ENCODE measurements around the gene LYPD4.

The LYPD4 gene

DNA sequence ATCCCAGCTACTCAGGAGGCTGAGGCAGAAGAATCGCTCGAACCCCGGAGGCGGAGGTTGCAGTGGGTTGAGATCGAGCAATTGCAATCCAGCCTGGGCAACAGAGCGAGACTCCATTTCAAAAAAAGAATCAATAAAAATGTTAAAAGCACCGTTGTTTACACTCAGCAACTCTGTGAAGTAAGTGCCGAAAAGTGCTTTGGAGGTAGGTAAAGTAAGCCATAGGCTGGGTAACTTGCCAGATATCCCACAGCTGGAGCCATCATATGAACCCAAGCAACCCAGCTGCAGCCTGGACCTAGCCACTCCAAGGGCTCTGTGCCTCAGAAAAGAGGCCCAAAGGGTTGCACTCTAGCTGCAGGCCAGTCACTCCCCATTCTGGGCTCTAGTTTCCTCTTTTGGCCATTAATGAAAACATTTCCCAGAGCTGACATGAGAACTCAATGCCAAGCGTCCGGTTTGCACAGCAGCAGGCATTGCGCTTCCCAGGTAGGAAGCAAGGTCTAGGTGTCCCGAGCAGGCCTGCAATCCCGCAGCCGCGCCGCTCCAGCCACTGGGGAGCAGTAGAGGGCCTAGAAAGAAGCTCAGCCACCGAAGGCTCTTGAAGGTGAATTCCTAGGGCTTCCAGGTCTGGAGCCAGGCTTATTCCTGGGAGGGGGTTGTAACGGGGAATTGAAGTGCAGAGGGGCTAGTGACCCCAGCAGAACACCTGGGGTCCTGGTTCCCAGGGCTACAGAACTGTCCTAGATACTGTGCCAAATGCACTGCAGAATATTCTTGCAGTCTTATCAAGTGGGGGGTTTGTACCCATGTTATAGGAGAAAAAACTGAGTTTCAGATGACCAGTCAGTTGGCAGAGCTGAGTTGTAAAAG lies 28.5 kb upstream of the LYPD4 start:
- DNase-seq: peak; percentile 83 to 96

DNA sequence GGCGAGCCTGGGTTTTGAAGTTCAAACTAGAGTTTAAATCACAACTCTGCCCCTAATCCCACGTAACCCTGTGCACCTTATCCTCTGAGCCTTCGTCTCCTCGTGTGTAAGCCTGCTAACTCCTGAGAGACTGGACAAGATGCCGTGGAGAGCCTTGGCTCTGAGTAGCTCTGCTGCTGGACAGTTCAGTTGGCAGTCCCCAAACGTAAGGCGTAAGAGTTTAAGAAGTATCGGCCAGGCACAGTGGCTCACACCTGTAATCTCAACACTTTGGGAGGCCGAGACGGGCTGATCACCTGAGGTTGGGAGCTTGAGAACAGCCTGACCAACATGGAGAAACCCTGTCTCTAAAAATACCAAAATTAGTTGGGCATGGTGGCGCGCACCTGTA lies 27.9 kb upstream of the LYPD4 start:
- DNase-seq: no peak

DNA sequence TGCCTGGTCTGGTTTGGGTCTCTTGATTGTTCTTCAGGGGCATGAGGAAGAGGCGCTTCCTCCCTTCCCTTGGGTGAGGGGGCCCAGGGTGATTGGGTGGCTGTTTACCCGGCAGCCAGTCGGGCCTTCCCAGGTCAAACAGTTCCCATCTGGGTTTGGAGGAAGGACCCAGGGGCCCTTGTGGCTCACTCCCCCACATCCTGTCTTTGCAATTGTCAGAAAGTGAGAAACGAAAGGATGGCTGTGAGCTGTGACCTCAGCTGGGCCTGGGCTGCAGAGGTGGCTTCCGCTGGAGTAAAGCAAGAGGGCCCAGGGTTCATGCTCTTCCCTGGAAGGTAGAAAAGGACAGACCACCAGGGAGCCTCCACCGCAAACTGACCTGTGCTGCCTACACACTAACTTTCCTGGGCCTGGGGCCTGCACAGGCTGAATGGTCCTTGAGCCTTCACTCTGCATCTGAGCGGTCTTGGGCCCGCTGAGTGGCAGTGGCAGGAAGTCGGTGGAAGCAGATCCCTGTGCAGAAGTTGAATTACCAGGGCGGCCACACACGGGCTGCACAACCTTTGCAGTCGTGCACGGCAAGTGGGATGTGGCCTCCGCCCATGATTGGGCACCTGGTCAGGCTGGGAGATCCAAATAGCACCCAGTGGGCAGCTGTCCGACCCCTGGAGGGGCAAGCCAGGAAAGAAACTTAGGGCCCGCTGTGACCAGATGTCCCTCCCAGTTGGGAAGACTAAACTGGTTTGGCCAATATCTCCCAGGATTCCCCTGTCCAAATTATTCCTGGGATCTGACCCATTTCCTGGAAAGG lies 27.3 kb upstream of the LYPD4 start:
- peak in 1 of 2 experiments; percentile 43 for DNase-seq

DNA sequence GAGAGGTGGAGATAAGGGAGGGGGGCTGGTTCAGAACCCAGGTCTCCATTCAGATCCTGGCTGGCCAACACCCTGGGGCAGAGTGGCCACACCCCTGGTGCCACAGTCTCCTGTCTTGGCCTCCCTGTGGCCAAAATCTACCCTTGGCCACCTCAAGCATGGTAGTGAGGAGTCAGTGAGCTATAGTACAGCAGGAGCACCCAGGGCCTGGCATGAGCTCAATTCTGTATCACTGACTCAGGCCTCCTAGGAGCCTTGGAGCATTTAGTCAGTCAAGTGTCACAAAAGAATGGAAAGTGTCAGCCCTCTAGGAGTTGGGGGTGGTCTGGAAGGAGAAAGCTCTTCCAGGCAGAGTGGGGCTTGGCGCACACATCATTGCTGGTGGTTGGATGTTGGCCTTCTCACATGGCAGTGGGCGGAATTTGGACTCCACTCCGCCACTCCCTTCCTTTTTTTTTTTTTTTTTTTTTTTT lies 26.0 kb upstream of the LYPD4 start:
- DNase-seq: no peak

DNA sequence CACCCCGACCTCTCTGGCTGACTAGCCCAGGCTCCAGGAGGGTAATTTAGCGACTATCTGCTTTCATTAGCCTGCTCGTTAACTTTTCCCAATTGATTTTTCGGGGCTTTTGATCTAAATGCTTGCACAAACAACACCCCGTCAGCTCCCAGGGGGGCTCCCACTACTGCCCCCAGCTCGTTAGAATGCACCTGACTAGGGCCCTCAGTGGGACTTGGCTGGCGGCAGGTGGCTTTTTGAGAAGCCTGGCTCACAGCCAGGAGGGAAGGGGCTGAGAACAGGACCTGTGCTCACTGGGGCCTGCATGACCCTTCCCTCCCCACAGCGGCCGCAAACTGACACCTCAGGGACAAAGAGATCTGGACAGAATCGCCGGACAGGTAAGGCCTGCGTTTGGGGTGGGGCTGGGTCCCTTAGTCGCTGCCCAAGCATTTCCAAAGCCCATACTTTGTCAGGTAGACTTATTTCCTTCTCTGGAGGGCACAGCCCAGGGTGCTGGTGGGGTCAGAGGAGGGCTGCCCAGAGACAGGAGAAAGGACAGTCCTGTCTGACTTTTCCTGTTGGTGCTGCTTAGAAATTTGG lies 25.0 kb upstream of the LYPD4 start:
- no peak for DNase-seq

DNA sequence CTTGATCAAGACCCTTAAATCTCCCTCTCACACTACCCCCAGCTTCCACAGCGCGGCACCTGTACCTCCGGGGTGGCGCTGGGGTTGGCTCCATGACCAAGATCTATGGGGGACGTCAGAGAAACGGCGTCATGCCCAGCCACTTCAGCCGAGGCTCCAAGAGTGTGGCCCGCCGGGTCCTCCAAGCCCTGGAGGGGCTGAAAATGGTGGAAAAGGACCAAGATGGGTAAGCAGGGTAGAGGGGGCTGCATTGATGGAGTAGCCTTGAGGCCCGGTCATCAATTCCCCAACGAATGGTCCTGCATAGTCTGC lies 24.5 kb upstream of the LYPD4 start:
- DNase-seq: no peak

DNA sequence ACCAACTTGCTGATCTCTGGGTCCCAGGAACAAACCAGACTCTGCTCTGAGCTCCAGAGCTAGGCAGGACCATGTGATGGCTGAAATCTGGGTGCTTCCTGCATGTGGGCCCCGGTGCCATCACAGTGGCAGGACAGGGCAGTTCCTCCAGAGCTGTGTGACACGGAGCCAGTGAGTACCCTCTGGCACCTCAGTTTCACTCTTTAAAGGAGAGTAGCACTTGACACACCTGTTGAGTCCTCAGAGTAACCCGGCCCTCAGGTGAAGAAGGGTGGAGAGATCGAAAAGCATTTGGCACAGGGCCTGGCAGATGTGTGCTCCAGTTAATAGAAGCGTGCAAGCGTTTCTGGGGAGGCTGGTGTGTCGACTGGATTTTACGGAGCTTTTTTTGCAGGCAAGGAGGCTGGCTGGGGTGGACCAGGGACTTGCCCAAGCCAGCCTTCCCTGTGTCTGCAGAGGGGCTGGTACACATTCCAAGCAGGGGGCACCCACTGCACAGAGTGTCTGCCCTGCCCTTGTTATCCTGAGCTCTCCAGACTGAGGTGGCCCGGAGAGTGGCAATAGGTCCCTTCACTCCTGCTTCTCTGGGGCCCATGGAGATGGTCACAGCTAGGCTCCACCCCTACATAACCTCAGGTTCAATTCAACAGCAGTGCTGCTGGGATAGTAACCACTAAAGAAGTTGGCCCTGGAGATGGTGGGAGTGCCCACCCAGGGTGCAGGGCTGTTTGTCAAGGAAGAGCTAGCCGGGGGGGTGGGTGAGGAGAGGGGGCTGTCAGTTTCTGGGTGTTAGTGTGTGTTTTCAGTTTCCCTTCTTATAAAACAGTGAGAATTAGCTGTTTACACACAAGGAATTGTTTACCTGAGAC lies 23.9 kb upstream of the LYPD4 start:
- no peak for DNase-seq

DNA sequence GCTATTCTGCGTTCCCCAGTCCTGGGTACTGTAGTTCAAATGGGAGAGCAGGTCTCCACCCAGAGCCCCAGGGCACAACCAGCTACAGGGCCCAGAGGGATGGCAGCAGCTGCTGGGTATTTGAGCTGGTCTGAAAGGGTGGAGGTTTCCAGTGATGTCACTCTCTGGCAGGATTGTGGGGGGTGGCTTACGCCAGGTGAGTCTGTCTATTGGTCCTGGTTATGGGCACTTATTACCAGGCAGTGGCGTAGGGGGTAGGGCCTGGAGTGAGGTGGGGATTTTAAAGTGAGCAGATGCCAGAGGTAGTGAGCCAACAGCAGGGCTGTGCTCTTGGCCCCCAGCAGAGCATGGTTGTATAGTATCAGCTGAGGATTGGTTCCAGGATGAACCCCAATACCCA lies 21.8 kb upstream of the LYPD4 start:
- no peak for DNase-seq

DNA sequence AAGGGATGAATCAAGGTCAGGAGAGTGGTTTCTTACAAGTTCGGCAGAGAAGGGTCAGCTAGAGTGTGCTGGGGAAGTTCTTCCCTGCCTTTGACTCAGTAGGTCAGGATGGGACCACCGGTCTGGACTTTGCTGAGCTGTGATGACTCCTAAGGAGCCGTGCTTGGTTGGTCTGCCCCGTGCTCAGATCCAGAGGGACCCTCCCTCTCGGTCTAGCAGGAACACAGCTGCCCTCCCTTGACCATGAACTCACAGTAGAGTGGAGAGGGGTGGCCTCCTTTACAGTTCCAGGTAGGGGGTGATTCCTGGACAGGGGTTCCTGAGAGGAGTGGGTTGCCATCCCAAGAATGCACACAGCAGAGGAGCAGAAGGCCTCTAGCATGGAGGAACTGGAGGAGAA lies 19.9 kb upstream of the LYPD4 start:
- DNase-seq: no peak

DNA sequence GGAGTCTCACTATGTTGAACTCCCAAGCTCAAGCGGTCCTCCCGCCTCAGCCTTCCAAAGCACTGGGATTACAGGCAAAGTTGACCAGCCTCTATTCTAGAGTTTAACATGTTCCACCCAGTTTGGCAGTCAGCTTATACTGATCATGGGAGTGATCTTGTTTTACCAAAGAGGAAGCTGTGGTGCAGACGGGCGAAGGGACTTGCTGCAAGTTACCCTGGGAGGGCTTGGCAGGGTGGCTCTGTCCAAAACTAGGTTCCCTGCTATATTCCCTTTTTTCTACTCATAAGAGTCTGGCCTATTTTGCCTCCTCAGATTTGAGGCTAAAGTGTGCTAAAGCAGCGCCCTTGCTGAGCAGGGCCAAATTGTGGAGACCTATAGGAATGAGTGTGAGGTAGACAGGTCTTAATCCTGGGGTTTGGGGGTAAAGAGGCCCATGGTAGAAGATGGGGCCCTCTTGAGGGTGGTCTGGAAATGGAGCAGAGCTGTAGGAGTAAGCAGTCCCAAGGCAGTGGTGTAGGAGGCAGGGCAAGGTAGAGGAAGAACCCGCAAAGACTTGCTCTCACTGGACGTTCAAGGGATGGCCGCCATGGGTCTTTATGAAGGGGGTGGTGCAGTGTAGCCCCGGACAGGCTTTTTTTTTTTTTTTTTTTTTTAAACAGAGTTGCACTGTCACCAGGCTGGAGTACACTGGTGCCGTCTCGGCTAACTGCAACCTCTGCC lies 18.9 kb upstream of the LYPD4 start:
- no peak for DNase-seq

DNA sequence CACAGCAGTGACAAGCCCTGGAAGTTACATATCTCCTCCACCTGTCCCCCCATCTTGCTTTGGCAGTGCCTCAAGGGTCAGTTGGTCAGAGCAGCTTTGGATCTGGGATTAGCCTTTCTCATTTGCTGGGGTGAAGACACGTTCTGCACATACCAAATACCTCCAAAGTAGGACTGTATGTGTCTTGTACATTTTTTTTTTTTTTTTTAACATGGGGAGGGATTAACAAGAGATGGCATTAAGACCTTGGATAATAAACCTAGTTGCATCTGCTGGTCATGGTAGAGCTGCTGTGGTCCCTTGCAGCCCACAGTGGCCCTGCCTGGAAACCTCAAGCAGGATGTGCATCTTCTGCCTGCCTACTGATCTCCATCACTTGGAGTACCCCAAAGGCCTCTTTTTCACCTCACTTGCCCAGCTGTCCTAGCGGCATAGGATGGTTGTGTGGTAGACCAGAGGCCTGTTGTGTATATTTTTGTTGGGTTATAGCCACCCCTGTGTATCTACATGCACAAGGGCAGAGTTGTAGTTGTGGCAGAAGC lies 18.0 kb upstream of the LYPD4 start:
- DNase-seq: no peak

DNA sequence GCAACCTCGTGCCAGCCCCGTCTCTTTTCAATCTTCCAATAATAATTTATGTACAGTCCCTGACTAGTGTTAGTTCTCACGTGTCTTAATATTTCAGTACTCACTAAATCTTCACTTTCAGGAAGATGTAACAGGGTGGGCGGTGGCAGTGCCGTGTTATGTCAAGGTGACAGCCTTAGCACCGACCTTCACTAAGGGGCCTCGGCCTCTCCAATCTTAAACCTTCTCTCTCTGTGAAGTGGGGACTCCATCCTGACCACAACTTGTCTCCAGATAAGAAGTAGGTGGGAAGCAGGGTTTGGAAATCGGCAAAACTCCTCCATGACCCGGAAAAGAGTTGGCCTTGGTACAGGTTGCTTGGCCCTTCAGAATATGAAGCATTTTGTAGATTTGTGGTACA lies 17.4 kb upstream of the LYPD4 start:
- DNase-seq: no peak

DNA sequence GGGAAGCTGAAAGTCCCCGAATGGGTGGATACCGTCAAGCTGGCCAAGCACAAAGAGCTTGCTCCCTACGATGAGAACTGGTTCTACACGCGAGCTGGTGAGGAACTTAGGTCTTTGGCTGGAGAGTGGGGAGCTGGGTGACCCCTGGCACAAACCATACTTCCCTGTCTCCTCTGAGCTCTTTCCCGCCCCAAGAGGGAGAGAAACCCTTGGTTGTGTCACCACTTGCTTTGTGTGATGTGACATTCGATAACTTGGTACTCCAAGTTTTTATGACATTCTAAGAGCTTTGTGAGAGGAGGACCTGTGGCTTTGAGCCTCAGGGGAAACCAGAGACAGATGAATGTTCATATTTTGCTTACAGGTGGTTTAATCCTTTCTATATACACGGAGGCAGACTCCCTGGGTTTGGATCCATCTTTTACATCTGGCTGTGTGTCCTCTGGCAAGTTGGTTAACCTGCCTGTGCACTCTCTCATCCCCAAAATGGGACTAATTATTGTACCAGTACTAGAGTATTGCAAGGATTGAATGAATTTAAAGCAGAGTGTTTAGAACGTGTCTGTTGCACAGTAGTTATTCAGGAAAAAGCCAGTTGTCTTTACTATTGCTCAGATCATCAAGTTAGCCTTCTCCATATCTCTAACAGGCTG lies 16.8 kb upstream of the LYPD4 start:
- DNase-seq: no peak

DNA sequence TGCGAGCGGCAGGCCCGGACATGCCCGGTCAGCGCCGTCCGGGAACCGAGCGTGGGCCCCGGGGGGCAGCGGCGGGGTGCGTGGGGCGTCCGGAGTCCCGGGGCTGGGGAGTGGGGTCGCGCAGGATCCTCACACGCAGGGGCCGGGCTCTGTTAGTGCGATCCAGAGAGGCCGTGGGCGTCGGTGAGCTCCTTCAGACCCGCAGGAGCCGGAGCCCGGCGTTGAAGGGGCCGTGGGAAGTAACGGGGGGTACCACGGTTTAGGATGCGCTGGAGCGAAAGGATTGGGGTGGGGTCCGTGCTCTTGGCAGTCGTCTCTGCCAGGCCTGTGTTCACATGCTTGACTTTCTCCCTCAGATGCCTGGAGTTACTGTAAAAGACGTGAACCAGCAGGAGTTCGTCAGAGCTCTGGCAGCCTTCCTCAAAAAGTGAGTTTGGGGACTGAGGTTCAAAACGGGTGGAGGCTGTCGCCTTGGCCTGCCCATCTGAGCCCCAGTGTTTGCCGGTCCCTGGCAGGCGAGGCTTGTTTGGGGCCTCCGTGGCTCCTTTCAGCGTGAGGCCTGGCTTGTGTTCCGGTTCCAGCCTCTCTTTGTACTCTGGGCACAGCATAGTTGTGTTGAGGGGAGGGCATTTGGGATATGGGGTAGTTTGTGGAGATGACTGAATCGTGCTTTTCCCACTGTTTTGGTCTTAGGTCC lies 16.1 kb upstream of the LYPD4 start:
- DNase-seq: peak in 1 of 2 experiments; percentile 55

DNA sequence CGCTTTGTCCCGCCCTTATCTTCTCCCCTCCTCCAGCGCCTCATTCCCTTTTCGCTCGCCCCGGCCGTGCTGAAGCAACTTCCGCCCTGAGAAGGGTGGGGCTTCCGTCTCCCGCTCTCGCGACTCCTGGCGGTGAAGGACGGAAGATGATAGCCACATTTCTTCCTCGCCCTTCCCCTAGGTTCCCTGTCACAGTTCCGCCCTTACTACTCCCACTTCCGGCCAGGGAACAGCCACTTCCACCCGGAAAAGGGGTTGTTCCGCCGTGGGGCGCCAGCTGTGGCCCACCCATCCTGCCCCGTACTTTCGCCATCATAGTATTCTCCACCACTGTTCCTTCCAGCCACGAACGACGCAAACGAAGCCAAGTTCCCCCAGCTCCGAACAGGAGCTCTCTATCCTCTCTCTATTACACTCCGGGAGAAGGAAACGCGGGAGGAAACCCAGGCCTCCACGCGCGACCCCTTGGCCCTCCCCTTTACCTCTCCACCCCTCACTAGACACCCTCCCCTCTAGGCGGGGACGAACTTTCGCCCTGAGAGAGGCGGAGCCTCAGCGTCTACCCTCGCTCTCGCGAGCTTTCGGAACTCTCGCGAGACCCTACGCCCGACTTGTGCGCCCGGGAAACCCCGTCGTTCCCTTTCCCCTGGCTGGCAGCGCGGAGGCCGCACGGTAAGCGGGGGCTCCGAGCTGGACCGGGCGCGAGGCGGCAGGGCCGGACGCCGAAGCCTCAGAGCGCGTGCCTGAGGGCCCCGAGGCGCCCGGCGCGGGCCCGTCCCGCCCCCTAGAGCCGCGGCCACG lies 15.3 kb upstream of the LYPD4 start, which contains the start of gene RPS19:
Gene RPS19, plus strand, starts transcription at position 638 of the 801 bp plus-strand sequence. CDS start 520 bp downstream, outside the sequence.
- DNase-seq: peak; percentile 99 to 100

DNA sequence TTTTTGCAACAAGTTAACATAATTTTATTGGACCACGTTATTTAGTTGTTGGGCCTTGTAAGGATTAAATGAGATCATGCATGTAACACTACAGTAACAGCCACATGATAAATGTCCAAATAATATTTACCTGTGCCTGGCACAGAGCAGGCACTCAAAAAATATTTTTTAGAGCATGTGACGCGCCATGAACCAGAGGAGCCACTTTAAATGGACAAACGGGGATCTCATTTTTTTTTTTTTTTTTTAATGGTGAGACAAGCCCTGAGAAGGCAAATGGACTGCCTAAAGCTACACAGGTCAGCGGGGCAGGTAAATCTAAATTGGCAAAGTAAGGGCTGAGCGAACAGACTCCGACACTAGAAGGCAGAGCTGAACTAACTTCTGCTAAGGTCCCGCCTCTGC lies 14.7 kb upstream of the LYPD4 start:
- no peak for DNase-seq

DNA sequence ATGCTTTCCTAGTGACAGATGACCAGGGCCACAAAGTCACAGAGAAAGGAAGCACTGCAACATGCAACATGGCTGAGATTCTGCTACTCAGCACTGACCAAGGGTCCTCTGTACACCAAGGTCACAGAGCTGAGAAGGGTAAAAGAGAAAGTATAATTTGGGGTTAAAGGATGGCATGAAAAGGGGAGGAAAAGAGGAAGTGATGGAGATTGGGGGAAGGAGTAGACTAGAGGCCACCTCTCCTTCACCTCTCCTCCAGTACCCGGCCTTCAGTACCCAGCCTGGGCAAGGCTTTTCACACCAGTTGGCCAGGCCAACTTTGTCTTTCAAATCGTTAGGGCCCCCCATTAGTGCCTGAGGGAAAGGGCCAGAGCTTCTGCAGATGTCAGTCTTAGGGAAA lies 9.3 kb upstream of the LYPD4 start:
- no peak for DNase-seq

DNA sequence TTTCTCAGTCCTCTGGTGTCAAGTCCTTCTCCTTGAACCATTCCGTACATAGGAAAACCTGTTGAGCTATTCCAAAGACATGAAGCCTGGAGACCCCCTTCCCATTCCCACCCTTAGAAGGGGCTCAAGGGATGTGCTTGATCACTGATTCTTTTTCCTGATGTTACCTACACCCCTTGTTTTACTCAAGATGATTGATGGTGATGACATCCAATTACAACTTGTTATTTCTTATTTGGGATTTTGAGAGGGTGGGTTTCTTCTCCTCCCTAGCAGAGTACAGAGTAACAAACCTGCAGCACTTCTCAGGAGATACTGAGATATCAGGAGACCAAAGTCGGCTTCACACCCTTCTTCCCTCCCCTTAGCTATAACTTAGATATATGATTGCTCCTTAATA lies 8.9 kb upstream of the LYPD4 start:
- DNase-seq: no peak

DNA sequence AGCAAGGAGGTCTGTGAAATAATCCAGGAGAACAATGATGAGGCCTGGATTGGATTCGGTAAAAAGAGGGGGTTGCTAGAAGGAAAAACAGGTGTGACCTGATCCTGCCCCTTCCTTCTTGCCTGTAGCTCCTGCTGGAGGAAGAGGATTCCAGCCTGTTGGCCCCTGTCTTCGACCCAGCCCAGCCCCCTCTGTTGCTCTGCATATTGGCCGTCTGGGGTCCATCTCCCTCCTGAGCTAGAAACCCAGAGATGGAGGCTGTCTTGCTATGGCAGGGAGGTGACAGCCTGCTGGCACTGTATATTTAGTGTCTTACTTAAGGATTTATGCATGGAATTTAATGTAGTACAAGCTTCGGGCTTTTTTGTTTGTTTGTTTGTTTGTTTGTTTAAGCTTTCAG lies 7.0 kb upstream of the LYPD4 start:
- no peak for DNase-seq

DNA sequence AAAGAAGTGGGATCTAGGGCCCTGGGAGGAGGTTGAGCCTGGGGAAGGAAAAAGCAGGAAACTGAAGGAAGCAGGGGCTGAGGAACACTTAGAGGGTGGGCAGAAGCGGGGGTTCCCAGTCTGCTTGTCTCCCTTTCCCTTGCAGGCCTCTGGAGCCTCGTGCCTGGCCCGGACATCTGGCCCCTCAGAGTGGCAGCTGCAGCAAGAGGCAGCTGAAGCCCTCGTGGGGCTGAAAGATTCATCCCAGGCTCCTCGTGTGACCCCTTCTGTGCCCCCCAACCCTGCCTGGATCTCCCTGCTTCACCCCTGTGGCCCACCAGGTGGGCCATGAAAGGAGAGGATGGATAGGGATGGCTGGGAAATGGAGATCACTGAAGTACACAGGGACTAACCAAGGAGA lies 5.9 kb upstream of the LYPD4 start:
- no peak for DNase-seq

Data from NCI-H526 (cell line).